ENCODE data around the gene PPM1F. TPM values are rescaled to one million over a fixed set of nuclear protein-coding genes. Genes with fewer than 3 reads are reported as not detected.

Gene PPM1F
- total RNA-seq, 1 experiment from 2014 or later, result 54.8 TPM

DNA sequence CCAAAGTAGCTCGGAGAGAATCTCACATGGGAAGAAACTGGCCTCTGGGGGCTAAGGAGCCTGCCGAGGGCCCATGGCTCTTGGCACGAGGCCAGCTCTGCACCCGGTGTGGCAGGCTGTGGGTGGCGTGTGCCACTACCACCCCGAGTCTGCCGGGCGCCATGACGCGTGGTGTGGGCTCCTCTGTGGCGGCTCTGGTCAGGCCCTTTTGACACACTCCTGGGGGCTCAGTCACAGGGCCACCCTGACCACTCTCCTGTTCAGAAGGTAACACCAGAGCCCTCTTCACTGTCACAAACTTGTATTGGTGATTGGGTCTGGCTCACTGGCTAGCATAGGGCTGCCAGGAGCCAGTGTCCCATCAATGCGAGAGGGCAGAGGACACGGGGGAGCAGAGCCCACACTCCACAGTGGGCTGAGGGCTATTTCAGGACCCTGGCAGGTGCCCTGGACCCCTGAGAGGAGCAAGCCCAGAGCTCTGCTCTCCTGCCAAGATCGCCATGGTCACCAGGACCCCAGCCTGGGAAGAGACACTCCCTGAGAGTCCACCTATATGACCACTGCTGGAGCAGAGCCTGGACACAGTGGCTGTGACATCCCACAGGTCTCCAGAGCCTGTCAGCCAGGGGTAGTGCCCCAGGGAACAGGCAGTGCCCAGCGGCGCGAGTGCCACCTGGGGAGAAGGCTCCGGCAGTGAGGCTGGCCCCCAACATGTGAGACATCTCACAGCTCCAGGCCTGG, 8.6 kb upstream of the PPM1F start:
- no peak for DNase-seq (ENCODE audit: low read depth in 1 of 2, low spot score in 2 of 2)
- H3K4me3 ChIP-seq, result no peak overlapping the region
- H3K36me3 ChIP-seq, result peaks cover 67% of the 10 kb centered on the region
- no peaks in the 10 kb centered on the region for H3K4me1 ChIP-seq (replicated peaks)
- H3K27ac ChIP-seq, result no peak overlapping the region
- H3K9me3 ChIP-seq (replicated peaks), result no peaks in the 10 kb centered on the region
- no peaks in the 10 kb centered on the region for H3K27me3 ChIP-seq (replicated peaks)

- no peaks in the 10 kb centered on the region for H3K27me3 ChIP-seq (replicated peaks)
- H3K4me1 ChIP-seq (replicated peaks), result no peaks in the 10 kb centered on the region
- no peak for DNase-seq (ENCODE audit: low read depth in 1 of 2, low spot score in 2 of 2)
- no peak overlapping the region for H3K27ac ChIP-seq
- no peaks in the 10 kb centered on the region for H3K9me3 ChIP-seq (replicated peaks)
- peaks cover 62% of the 10 kb centered on the region for H3K36me3 ChIP-seq
- no peak overlapping the region for H3K4me3 ChIP-seq
These were observed 7.8 kb upstream of the PPM1F start for GRCh38 chr22:21960200-21961126.

GRCh38 chr22:21959274-21960074, 6.8 kb upstream of the PPM1F start:
- Histone ChIP-seq H3K9me3 (replicated peaks) (no peaks in the 10 kb centered on the region), H3K4me1 (replicated peaks) (no peaks in the 10 kb centered on the region), H3K27ac (no peak overlapping the region), H3K36me3 (peaks cover 53% of the 10 kb centered on the region), H3K4me3 (no peak overlapping the region), H3K27me3 (replicated peaks) (no peaks in the 10 kb centered on the region)
- no peak for DNase-seq (ENCODE audit: low read depth in 1 of 2, low spot score in 2 of 2)

GRCh38 chr22:21958360-21959273, 6.0 kb upstream of the PPM1F start:
- Histone ChIP-seq H3K4me1 (replicated peaks) (no peaks in the 10 kb centered on the region), H3K27me3 (replicated peaks) (no peaks in the 10 kb centered on the region), H3K4me3 (no peak overlapping the region), H3K36me3 (peaks cover 45% of the 10 kb centered on the region), H3K27ac (no peak overlapping the region), H3K9me3 (replicated peaks) (no peaks in the 10 kb centered on the region)
- DNase-seq (ENCODE audit: low read depth in 1 of 2, low spot score in 2 of 2), result no peak

- H3K9me3 ChIP-seq (replicated peaks), result no peaks in the 10 kb centered on the region
- no peak overlapping the region for H3K27ac ChIP-seq
- no peaks in the 10 kb centered on the region for H3K27me3 ChIP-seq (replicated peaks)
- DNase-seq (ENCODE audit: low read depth in 1 of 2, low spot score in 2 of 2), result no peak
- 0 out of 2 replicates have a peak, but pooled peaks cover 2% of the 10 kb centered on the region for H3K36me3 ChIP-seq
- H3K4me3 ChIP-seq, result peak overlapping the region; percentile 79
- H3K4me1 ChIP-seq (replicated peaks), result peaks cover 11% of the 10 kb centered on the region
These were observed 650 bp downstream of the PPM1F start for GRCh38 chr22:21951931-21952465.

DNA sequence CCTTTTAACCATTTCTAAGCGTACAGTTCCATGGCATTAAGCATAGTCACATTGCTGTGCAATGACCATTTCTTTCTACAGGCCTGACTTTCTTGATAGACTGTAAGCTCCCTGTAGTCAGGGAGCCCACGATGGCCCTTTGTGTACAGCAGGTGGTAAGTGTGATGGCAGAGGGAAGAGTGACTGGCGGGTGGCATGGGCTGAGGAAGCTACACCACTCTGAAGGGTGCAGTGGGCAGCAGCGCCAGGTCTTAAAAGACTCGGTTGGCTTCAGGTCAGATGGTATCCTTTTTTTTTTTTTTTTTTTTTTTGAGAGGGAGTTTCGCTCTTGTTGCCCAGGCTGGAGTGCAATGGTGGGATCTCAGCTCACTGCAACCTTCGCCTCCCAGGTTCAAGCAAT, 1.6 kb downstream of the PPM1F start:
- Histone ChIP-seq H3K9me3 (replicated peaks) (no peaks in the 10 kb centered on the region), H3K36me3 (peaks cover 8% of the 10 kb centered on the region), H3K4me1 (replicated peaks) (peaks cover 11% of the 10 kb centered on the region), H3K27me3 (replicated peaks) (no peaks in the 10 kb centered on the region), H3K27ac (no peak overlapping the region), H3K4me3 (no peak overlapping the region)
- DNase-seq (ENCODE audit: low read depth in 1 of 2, low spot score in 2 of 2), result no peak

DNA sequence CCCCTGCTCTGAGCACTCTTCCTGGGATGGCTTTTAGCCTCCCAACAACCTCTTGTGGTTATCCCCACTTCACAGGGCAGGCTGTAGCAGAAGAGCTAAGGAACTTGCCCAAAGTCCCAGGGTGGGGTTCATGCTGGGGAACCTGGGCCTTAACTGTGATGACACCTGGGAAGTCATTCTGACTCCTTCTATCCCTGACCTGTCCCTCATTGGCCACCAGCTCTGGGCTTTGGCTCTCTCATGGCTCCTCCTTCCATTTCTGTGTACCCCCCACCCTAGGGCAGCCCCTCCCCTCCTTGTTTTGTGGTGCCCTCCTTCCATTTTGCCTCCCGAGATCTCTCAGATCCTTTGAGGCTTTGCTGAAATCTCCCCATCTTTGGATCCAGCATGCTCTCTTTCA, 2.7 kb downstream of the PPM1F start:
- Histone ChIP-seq H3K36me3 (peaks cover 19% of the 10 kb centered on the region), H3K27me3 (replicated peaks) (no peaks in the 10 kb centered on the region), H3K9me3 (replicated peaks) (no peaks in the 10 kb centered on the region), H3K4me1 (replicated peaks) (peaks cover 11% of the 10 kb centered on the region), H3K4me3 (no peak overlapping the region), H3K27ac (no peak overlapping the region)
- DNase-seq (ENCODE audit: low read depth in 1 of 2, low spot score in 2 of 2), result no peak

DNA sequence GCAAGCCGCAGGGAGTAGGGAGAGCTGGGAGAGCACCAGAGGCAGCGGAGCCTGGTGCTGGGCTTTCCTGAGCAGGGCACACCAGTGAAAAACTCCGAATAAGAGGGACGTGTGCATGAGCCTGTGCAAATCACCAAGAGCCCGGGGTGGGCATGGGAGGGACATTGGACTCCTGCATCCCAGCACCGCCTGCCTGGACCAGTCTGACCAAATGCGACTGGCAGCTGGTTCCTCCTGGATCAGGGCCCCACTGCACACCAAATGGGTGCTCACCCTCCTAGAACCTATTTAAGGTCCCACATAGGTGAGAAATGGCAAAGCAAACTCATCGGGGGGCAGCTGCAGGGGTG, 3.1 kb downstream of the PPM1F start:
- H3K9me3 ChIP-seq (replicated peaks), result no peaks in the 10 kb centered on the region
- no peak overlapping the region for H3K27ac ChIP-seq
- peaks cover 23% of the 10 kb centered on the region for H3K36me3 ChIP-seq
- H3K4me3 ChIP-seq, result no peak overlapping the region
- no peak for DNase-seq (ENCODE audit: low read depth in 1 of 2, low spot score in 2 of 2)
- H3K4me1 ChIP-seq (replicated peaks), result peaks cover 11% of the 10 kb centered on the region
- H3K27me3 ChIP-seq (replicated peaks), result no peaks in the 10 kb centered on the region

GRCh38 chr22:21948824-21949568, 3.7 kb downstream of the PPM1F start:
- Histone ChIP-seq H3K27me3 (replicated peaks) (no peaks in the 10 kb centered on the region), H3K27ac (no peak overlapping the region), H3K36me3 (peaks cover 29% of the 10 kb centered on the region), H3K9me3 (replicated peaks) (no peaks in the 10 kb centered on the region), H3K4me1 (replicated peaks) (peaks cover 11% of the 10 kb centered on the region), H3K4me3 (no peak overlapping the region)
- DNase-seq (ENCODE audit: low read depth in 1 of 2, low spot score in 2 of 2), result no peak

GRCh38 chr22:21948390-21948789, 4.3 kb downstream of the PPM1F start:
- H3K4me3 ChIP-seq, result no peak overlapping the region
- peaks cover 35% of the 10 kb centered on the region for H3K36me3 ChIP-seq
- peaks cover 11% of the 10 kb centered on the region for H3K4me1 ChIP-seq (replicated peaks)
- H3K9me3 ChIP-seq (replicated peaks), result no peaks in the 10 kb centered on the region
- DNase-seq (ENCODE audit: low read depth in 1 of 2, low spot score in 2 of 2), result no peak
- no peak overlapping the region for H3K27ac ChIP-seq
- no peaks in the 10 kb centered on the region for H3K27me3 ChIP-seq (replicated peaks)

- Histone ChIP-seq H3K9me3 (replicated peaks) (no peaks in the 10 kb centered on the region), H3K27ac (no peak overlapping the region), H3K4me1 (replicated peaks) (peaks cover 18% of the 10 kb centered on the region), H3K27me3 (replicated peaks) (no peaks in the 10 kb centered on the region), H3K36me3 (peaks cover 42% of the 10 kb centered on the region), H3K4me3 (no peak overlapping the region)
- DNase-seq (ENCODE audit: low read depth in 1 of 2, low spot score in 2 of 2), result peak in 1 of 2 experiments; percentile 20
These were observed 5.3 kb downstream of the PPM1F start for GRCh38 chr22:21947040-21948014.

Data from SJSA1 (cell line).